Tibial nerve (tissue), 4 donors: ENCODE data around the gene EPHA3. TPM values are rescaled to one million over a fixed set of nuclear protein-coding genes. Genes with fewer than 3 reads are reported as not detected.

Source experiments
- DNase-seq, 2 donors: peaks; one replicate each; pipeline ENCODE4 v3.0.0-alpha.2; 2019; ENCODE audit warnings: low spot score in 2 of 2
- H3K27ac ChIP-seq, 4 donors: fragments of 200-600 bp; sonication (generic) in 3 of 4; one replicate each; pipeline ENCODE4 v1.5.1; 2017 to 2019; ENCODE audit warnings: mild to moderate bottlenecking in 1 of 4
- H3K27me3 ChIP-seq, 2 donors: fragments of 200-600 bp; sonication (generic) in 1 of 2; one replicate each; pipeline versions ENCODE4 v1.5.1 to v1.6.0; 2017 to 2019
- H3K36me3 ChIP-seq, 3 donors: fragments of 200-600 bp; sonication (generic); one replicate each; pipeline ENCODE4 v1.5.1; 2018 to 2019
- H3K4me1 ChIP-seq, 4 donors: fragments of 200-600 bp; sonication (generic) in 3 of 4; one replicate each; pipeline ENCODE4 v1.5.1; 2017 to 2019
- H3K4me3 ChIP-seq, 4 donors: fragments of 200-600 bp; sonication (generic) in 3 of 4; one replicate each; pipeline ENCODE4 v1.5.1; 2017 to 2019; ENCODE audit warnings: mild to moderate bottlenecking in 1 of 4, moderate library complexity in 1 of 4
- H3K9me3 ChIP-seq, 4 donors: fragments of 200-600 bp; sonication (generic) in 3 of 4; one replicate each; pipeline ENCODE4 v1.5.1; 2017 to 2019
- EP300 ChIP-seq, 2 donors: sonication (generic); formaldehyde crosslinking; IDR thresholded peaks; one replicate each; pipeline ENCODE4 v1.6.1; 2017; ENCODE audit warnings: antibody characterized with exemption in 2 of 2, mild to moderate bottlenecking in 1 of 2
- POLR2A ChIP-seq, 2 donors: fragments of 450-650 bp; IDR thresholded peaks; one replicate each; pipeline ENCODE4 v1.6.1; 2017; ENCODE audit warnings: antibody characterized with exemption in 2 of 2, mild to moderate bottlenecking in 2 of 2, moderate library complexity in 2 of 2
- WGBS, 2 donors: methylation state at CpG; one replicate each; pipeline ENCODE4 v1.1.5; 2018; 5-methylcytosine and 5-hydroxymethylcytosine counted together
- total RNA-seq, 4 donors: library from RNA; depleted of rRNA; stranded (reverse); fragments of >200 nt; gene quantifications; one replicate each; pipeline ENCODE4 v1.1.0, GENCODE V29; 2016
- TF ChIP-seq, protein P1 (sequence below), 5 experiments: fragments of 200-600 bp in 3 of 5; fragments of 450-650 bp in 2 of 5; sonication (generic) in 3 of 5; IDR thresholded peaks; one replicate each; pipeline ENCODE4 v1.5.1; 2016 to 2019; ENCODE audit warnings: antibody characterized with exemption in 5 of 5, mild to moderate bottlenecking in 3 of 5, moderate library complexity in 2 of 5

Gene EPHA3
- total RNA-seq, 4 donors from 2014 or later, result 6.1 to 20.1 (median 7.9) TPM

DNA sequence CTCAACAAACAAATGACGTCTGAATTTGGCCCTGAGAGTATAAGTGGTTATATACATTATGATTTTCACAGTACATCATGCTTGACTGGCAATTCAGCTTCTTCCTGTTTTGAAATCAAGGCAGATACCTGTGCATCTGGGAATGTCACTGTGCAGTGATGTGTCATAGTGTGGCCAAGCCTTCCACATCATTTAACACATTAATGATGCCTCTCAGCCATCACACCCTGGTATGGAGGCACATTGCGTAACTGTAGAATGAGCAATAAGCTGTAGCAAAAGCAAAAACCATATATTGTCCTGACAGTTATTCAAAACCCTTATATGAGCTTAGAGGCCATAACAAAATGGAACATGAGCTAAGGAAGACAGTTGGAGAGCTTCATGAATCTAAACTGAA is 246.0 kb downstream of the EPHA3 start:
- TF ChIP-seq, protein P1, sequence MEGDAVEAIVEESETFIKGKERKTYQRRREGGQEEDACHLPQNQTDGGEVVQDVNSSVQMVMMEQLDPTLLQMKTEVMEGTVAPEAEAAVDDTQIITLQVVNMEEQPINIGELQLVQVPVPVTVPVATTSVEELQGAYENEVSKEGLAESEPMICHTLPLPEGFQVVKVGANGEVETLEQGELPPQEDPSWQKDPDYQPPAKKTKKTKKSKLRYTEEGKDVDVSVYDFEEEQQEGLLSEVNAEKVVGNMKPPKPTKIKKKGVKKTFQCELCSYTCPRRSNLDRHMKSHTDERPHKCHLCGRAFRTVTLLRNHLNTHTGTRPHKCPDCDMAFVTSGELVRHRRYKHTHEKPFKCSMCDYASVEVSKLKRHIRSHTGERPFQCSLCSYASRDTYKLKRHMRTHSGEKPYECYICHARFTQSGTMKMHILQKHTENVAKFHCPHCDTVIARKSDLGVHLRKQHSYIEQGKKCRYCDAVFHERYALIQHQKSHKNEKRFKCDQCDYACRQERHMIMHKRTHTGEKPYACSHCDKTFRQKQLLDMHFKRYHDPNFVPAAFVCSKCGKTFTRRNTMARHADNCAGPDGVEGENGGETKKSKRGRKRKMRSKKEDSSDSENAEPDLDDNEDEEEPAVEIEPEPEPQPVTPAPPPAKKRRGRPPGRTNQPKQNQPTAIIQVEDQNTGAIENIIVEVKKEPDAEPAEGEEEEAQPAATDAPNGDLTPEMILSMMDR (IDR thresholded peaks at IDR 0.05), result no peak
- TF ChIP-seq POLR2A (IDR thresholded peaks at IDR 0.05), result no peak
- TF ChIP-seq EP300 (IDR thresholded peaks at IDR 0.05), result no peak
- WGBS, 2 donors, result 84 to 89% methylated on average over 2 of the region's 2 CpGs
- DNase-seq, result no peak

DNA sequence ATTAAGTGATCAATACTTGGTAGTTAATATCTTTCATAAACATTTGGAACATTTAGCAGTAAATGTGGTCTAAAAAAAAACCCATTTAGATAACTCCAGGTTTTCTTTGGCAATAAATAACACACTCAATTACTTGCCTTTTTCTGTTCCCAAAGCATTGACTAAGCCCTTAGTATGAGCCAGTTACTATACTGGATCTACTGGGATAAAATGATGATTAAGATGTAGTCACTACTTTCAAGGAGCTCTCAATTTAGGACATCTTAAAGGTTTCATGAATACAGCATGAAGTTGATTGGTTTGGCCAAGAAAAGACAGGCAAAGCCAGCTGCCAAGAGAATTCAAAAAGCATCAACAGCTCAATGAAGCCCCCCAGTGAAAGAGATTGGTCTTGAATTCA is 250.9 kb downstream of the EPHA3 start:
- TF ChIP-seq, protein P1 (IDR thresholded peaks at IDR 0.05), result no peak
- TF ChIP-seq POLR2A (IDR thresholded peaks at IDR 0.05) (no peak), EP300 (IDR thresholded peaks at IDR 0.05) (no peak)
- no peak overlapping the region for H3K4me3 ChIP-seq
- H3K27me3 ChIP-seq, result no peaks in the 10 kb centered on the region
- no peak overlapping the region for H3K27ac ChIP-seq
- H3K9me3 ChIP-seq, result no peaks in the 10 kb centered on the region
- H3K4me1 ChIP-seq, result no peaks in the 10 kb centered on the region
- H3K36me3 ChIP-seq, result no peaks in the 10 kb centered on the region
- no peak for DNase-seq

More for the DNA sequence above, 246.0 kb downstream of the EPHA3 start:
- H3K4me1 ChIP-seq, result no peaks in the 10 kb centered on the region
- no peak overlapping the region for H3K4me3 ChIP-seq
- no peaks in the 10 kb centered on the region for H3K27me3 ChIP-seq
- H3K36me3 ChIP-seq, result no peaks in the 10 kb centered on the region
- H3K27ac ChIP-seq, result no peak overlapping the region
- no peaks in the 10 kb centered on the region for H3K9me3 ChIP-seq

DNA sequence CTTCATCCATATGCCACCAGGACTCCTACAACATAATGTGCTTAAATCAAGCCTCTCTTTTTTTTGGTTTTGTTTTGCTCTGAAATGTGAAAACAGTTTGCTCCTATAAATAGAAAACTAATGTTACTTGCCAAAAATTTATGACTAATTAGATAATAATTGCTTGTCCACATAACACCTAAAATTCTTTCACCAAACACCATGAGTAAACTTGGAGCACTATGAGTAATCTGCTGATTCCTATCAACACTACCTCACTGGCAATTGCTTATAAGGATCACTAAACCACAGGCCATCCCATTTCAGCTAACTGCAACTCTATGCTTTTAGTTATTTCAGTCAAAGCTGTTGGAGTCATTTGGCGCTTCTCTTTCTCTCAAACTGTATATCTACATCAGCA is 252.7 kb downstream of the EPHA3 start:
- H3K9me3 ChIP-seq, result no peaks in the 10 kb centered on the region
- TF ChIP-seq, protein P1 (IDR thresholded peaks at IDR 0.05), result no peak
- TF ChIP-seq EP300 (IDR thresholded peaks at IDR 0.05) (no peak), POLR2A (IDR thresholded peaks at IDR 0.05) (no peak)
- no peaks in the 10 kb centered on the region for H3K4me1 ChIP-seq
- WGBS, 2 donors, result 90% methylated on average over 1 of the region's 1 CpG
- no peaks in the 10 kb centered on the region for H3K27me3 ChIP-seq
- no peak overlapping the region for H3K4me3 ChIP-seq
- no peaks in the 10 kb centered on the region for H3K36me3 ChIP-seq
- H3K27ac ChIP-seq, result no peak overlapping the region
- no peak for DNase-seq

DNA sequence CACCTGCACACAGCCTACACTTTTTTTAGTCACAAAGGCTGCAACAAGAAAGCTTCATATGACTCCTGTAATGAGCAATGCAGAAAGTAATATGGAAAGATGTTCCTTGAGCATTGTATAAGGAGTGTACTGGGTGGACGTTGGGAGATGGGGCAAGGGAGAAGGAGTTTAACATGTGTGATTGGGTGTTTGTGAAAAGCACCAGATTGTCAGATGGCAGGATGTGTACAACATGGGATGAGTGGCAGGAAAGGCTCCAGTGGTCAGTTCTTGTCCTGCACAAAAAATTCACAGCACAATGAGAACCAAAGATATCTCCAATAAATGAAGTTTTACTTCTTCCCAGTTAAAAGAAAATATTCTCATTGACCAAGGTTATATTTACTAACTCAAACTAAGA is 255.1 kb downstream of the EPHA3 start:
- no peak for TF ChIP-seq POLR2A (IDR thresholded peaks at IDR 0.05)
- TF ChIP-seq EP300 (IDR thresholded peaks at IDR 0.05), result no peak
- TF ChIP-seq, protein P1 (IDR thresholded peaks at IDR 0.05), result no peak
- Histone ChIP-seq H3K36me3 (no peaks in the 10 kb centered on the region), H3K27me3 (no peaks in the 10 kb centered on the region), H3K9me3 (no peaks in the 10 kb centered on the region), H3K27ac (no peak overlapping the region), H3K4me1 (no peaks in the 10 kb centered on the region), H3K4me3 (no peak overlapping the region)
- 66 to 74% methylated on average over 1 of the region's 1 CpG for WGBS, 2 donors
- DNase-seq, result no peak

DNA sequence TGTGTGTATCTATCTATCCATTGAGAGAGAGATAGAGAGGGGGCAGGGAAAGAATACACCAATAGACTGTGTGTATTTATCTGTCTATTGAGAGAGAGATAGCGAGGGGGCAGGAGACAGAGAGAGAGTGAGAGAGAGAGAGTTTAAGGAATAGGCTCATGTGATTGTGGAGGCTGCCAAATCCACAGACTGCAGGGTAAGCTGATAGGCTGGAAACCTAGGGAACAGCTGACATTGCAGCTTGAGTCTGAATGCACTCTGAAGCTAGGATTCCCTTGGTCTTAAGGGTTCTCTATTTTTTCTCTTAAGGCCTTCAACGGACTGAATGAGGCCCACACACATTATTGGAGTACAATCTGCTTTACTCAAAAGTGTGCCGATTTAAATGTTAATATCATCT is 255.8 kb downstream of the EPHA3 start:
- TF ChIP-seq POLR2A (IDR thresholded peaks at IDR 0.05), result no peak
- TF ChIP-seq, protein P1 (IDR thresholded peaks at IDR 0.05), result no peak
- TF ChIP-seq EP300 (IDR thresholded peaks at IDR 0.05), result no peak
- H3K4me3 ChIP-seq, result no peak overlapping the region
- WGBS, 2 donors, result 78 to 87% methylated on average over 3 of the region's 3 CpGs

More for the DNA sequence above, 255.8 kb downstream of the EPHA3 start:
- no peaks in the 10 kb centered on the region for H3K27me3 ChIP-seq
- no peaks in the 10 kb centered on the region for H3K9me3 ChIP-seq
- H3K27ac ChIP-seq, result no peak overlapping the region
- no peaks in the 10 kb centered on the region for H3K4me1 ChIP-seq
- no peak for DNase-seq
- no peaks in the 10 kb centered on the region for H3K36me3 ChIP-seq
